Measurements from ENCODE around the gene WDR83.
A peak's percentile ranks its signal among the peaks of the same experiment; 100 is the strongest.
"Not testable (repeated sequence)": the region's sequence is repeated elsewhere in the genome, so short reads cannot be mapped to it uniquely, and the experiment has no call there.

The WDR83 gene

DNA sequence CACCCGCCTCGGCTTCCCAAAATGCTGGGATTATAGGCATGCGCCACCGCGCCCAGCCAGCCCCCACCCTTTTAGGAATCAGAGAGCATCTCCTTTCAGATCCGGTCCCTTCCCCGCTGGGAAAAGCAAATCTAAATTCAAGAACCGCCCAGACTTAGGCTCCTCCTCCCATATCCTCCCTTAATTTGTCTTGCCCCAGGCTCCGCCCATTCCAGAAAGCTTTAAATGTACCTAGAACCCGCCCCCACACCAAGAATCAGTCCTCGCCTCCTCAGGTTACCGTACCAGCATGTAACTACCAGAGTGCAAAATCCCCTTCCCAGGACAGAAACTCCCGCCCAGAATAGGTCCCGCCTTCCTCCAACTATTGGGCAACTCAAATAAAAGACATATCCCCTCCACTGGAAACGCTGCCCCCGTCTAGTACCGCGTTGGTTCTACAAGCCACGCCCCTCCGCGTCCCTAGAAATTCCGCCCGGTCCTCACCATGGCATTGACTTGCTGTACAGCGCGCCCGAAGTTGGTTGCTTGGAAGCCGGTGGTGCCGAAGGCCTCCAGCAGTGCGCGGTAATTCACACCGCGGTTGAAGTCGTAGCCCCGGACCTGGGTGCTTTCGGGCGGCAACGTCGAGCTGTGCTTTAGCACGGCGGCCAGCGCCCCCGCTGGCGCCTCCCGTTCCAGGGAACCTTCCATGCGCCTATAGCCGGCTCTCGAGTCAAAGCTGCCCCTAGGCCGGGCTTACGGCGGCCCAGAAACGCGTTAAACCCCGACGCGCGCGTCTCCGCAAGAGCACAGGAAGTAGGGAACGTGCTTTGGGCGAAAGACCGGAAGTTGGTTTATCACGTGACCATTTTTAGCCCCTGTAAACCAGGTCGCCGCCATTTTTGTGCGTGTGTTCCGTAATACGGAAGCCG is 14.7 kb downstream of the WDR83 start, which contains the start of gene DHPS:
Gene DHPS (minus strand): TSS at position 807 of the 914 bp plus-strand sequence. CDS start 114 bp downstream, at position 693.
- FAIRE-seq, result peak; percentile 94

DNA sequence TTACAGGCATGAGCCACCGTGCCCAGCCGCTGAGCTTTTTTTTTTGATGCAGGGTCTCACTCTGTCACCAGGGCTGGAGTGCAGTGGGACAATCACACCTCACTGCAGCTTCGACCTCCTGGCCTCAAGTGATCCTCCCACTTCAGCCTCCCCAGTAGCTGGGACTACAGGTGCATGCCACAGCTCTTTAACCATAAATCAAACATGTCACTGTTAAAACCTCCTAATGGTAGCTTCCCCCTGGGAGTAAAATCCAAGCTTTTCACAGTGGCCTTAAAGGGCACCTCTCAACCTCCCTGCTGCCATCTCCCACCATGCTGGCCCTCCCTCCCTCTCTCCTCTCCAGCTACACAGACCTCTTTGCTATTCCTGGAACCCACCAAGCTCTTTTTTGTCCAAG is 19.2 kb downstream of the WDR83 start:
- no peak for FAIRE-seq
- DNase-seq (ENCODE audit: insufficient read length, low spot score), result no peak

More for the DNA sequence above, 14.7 kb downstream of the WDR83 start, which contains the start of gene DHPS:
- DNase-seq (ENCODE audit: insufficient read length, low spot score), result peak; percentile 93

DNA sequence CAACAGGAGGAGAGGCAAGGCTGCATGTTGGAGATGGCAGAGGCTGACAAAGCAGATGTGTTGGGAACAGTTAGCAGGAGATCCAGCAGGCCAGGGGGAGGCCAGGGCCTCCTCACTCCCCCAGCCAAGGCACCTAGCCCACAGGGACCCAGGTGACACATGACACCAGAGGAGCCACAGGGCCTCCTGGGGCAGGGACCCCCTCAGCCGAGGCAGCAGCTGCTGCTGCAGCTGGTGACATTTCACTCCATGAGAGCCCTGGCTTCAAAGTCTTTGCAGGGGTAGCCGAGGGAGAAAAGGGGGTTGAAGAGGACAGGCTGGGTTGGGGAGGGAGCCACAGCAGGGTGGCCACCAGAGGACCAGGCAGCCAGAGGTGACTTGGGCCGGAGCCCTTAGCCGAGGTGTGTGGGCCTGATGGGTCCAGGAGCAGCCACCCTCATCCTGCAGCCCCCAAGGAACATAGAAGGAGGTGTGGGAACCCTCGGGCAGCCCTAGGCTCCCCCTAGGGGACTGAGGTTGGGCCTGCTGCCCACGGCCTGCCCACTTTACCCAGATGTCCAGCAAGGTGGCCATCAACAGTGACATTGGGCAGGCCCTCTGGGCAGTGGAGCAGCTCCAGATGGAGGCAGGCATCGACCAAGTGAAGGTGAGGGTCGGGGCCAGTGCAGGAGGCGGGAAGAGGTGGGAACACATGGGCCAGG is 21.0 kb downstream of the WDR83 start, which contains the start of gene GNG14:
Gene GNG14 (plus strand): TSS at position 503 of the 701 bp plus-strand sequence. CDS start 51 bp downstream, at position 554.
- FAIRE-seq (no peak), DNase-seq (ENCODE audit: insufficient read length, low spot score) (no peak)

DNA sequence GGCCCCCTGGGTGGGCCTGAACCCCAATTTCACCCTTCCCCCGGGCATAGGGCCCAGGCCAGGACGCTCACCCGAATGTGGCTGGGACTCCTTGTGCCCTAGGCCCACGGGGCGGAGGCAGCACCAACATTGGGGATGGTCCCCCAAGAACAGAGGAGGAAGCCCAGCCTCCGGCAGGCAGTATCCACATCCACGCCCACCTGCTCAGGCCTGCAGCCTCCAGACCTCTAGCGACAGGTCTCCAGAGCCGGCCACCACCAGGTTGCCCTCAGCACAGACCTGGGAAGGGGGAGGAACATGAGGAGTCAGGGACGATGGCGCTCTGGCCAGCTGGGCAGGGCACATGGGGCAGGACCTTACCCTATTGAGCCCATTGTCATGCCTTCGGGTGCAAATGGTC is 22.4 kb downstream of the WDR83 start:
- no peak for FAIRE-seq

DNA sequence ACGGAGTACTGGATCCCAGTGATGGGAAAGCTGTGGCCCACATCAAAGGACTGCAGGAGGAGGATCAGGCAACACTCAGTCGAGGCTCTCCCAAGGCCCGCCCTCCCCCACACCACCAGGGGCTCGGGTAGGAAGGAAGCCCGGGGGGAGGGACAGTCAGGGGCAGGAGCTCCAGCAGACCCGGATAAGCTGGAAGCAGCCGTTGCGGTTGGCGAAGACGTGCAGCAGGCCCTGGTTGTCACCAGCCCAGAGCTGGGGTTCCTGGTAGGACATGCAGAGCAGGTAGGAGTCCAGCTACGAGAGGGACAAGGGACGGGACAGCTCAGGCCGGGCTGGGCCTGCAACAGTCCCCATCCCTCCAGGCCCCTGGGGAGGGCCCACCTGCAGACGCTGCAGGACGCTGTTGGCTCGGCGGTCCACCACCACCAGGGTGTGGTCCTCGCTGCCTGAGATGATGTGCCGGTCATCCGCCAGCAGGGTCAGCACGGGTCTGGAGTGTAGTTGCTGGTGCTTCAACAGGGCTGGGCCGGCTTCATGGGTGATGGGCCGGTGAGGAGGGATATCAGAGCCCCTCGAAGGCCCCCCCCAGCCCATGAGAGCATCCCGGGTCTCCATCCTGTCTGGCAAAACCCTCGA is 23.1 kb downstream of the WDR83 start:
- DNase-seq (ENCODE audit: insufficient read length, low spot score) (no peak), FAIRE-seq (no peak)

More for the DNA sequence above, 22.4 kb downstream of the WDR83 start:
- no peak for DNase-seq (ENCODE audit: insufficient read length, low spot score)

DNA sequence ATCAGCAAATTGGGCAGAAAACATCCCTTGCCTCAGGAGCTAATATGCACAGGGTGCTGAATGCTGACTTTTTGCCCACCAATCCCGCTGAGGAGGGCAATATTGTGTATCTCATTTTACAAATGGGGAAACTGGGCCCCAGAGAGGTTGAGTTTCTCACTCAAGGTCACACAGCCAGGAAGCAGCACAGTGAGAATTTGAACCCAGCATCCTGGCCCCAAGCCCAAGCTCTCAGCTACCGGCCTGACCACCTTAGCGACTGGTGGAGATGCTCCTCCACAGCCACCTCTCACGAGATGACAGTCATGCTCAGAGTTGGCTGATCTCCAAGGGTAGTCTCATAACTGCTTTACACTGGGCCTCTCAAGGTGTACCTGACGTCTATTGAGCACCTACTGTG is 26.4 kb downstream of the WDR83 start:
- FAIRE-seq (no peak), DNase-seq (ENCODE audit: insufficient read length, low spot score) (no peak)

DNA sequence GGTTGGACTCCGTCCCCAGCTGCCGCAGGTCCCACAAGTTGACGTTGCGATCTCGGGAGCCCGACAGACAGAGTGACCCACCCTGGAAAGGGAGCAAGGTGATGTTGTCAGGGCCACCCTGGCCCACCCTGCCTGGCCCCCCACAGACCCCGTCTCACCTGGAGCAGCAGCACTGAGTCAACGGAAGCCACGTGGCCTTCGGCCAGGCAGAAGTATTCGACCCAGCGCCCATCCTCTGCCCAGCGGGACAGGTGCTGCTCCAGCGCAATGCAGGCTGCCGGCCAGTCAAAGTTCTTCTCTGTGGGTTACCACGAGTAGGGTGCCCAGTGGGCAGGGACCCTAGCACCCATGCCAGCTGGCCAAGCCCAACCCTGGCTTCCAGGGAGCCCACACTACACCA is 28.0 kb downstream of the WDR83 start:
- DNase-seq (ENCODE audit: insufficient read length, low spot score) (no peak), FAIRE-seq (no peak)

DNA sequence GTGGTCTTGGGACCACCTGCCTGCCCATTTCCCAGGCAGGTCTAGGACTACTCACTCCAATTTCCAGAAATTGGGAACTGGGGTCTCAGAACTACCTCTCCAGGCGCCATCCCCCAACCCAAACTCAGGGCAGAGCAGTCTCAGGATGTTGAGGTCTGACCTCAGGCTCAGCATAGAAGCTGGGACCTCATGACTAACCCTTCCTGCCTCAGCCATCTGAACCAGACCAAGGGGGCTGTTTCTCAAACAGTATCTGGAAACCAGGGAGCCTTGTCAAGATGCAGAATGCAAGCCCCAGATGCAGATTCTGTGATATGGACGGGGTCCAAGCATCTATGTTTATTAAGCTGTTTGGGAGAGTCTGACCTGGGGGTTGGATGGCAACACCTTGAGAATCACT is 28.5 kb downstream of the WDR83 start:
- DNase-seq (ENCODE audit: insufficient read length, low spot score) (no peak), FAIRE-seq (no peak)

DNA sequence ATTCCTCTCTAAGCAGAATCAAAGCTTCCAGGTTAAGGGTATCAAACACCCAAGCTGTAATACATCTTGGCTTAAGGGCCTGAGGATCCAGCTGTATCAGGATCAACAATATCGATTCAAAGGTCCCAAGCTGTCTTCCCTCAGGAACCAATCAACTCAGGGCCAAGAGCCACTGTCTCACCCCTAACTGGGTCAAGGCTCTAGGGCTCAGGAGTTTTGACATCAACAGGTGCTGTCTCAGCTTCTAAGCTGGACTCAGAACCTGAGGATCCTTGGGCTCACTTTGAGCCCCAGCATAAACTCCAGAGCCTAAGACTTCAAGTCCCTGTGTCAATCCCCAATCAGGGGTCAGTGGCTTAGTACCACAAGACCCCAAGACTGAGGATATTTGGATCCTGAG is 28.9 kb downstream of the WDR83 start:
- FAIRE-seq, result no peak
- DNase-seq (ENCODE audit: insufficient read length, low spot score), result no peak

DNA sequence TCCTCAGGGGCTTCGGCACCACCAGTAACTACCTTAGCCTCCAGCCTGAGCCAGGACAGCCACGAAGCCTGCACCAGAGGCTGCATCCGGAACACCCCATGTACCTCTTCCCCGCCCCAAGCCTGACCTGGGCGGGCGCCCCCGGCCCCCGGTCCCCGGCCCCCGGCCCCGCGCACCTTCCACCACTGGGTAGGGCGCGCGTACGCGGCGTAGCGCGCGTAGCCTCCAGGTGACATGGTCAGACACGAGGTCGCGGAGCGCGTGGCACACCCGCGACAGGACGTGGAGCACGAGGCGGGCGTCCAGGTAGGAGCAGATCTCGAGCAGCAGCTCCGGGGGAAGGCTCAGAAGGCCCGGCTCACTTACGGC is 29.4 kb downstream of the WDR83 start:
- DNase-seq (ENCODE audit: insufficient read length, low spot score), result peak; percentile 28

DNA sequence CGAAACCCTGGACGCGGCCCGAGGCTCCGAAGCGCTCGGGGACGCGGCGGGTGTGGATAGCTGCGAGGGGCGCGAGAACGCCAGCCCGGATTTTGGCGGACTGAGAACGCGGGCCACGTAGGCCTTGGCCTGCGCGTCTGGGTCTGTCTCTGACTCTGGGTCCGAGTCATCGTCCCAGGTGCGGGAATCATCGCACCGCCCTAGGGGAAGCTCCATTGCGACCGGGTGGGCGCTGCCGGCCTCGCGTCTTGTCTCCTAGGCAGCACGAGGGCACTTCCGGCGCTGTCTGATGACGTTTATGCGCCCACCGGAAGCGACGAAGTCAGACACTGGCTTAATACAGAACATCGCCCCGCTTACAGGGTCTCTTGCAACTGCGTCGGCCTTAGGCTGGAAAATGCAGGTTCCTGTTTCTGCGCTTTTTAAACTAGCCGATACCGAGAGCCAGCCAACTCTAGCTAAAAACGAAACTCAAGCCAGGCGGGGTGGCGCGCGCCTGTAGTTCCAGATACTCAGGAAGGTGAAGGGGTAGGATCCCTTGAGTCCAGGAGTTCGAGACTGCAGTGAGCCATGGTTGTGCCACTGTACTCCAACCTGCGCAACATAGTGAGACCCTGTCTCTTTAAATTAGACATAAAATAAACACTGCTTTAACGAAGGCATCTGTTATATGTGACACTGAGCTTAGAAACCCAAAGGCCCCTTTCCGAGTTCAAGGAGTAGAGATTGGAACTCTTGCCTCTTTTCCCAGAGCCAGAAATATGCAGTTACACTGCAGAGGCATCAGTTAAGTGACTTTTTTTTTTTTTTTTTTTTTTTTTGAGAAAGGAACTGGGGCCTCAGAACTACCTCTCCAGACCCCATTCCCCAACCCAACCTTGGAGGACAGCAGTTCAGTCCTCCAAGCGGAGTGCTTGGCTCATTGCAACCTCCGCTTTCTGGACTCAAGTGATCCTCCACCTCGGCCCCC is 30.0 kb downstream of the WDR83 start, which contains the start of gene FBXW9:
Gene FBXW9 (minus strand): TSS at position 266 of the 970 bp plus-strand sequence. CDS start 50 bp downstream, at position 216.
- FAIRE-seq (peak; percentile 94), DNase-seq (ENCODE audit: insufficient read length, low spot score) (peak; percentile 100)

More for the DNA sequence above, 29.4 kb downstream of the WDR83 start:
- no peak for FAIRE-seq

DNA sequence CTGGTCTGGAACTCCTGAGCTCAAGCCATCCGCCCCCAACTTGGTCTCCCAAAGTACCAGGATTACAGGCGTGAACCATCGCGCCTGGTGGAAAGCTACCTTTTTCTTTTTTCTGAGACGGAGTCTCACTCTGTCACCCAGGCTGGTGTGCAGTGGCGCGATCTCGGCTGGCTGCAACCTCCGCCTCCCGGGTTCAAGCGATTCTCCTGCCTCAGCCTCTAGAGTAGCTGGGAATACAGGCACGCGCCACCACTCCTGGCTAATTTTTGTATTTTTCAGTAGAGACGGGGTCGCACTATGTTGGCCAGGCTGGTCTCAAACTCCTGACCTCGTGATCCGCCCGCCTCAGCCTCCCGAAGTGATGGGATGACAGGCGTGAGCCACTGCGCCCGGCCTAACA is 30.8 kb downstream of the WDR83 start:
- DNase-seq (ENCODE audit: insufficient read length, low spot score); FAIRE-seq: not testable (repeated sequence)

DNA sequence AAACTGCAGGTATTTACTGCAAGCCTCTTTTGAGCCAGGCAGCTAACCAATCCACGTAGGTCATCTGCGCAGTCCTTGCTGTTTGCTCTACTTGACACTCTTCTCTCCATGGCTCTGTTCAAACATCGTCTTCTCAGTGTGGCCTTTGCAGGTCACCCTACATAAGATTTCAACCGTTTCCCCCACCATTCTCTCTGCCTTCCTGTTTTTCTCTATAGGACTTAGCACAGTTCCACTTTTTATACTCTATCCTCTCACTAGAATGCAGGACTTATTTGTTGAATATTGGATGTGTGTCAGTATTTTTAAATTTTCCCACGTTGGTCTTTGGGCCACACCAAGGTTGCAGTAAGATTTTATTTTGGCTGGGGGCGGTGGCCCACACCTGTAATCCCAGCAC is 31.5 kb downstream of the WDR83 start:
- FAIRE-seq, result no peak
- DNase-seq (ENCODE audit: insufficient read length, low spot score), result no peak

DNA sequence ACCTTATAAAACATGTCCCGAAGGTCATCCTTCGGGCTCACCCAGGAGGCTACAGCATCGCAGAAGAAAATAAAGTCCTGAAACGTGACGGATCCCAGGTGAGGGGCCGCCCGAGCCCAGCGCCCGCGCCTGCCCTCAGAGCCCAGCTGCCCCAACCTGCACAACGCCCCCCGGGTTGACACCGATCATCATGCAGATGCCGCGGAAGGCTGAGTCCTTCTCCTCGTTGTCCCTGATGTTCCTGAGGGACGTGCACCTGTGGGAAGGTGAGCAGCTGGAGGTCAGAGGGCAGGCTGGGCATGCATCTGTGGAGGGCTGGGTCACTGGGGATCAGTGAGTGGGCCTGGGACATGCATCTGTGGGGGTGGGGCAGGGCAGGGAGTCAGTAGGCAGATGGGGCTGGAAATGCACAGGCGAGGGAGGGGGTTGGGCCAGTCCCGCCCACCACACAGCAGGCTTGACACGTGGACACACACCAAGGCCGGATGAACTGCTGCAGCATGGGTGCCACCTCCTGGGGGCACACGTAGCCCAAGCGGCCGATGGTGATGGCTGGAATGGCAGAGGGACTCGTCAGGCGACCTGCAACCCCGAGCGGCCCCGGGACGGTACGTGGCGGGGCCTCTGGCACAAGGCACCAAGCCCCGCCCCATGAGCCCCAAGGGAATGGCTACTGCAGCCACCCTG is 35.1 kb downstream of the WDR83 start:
- FAIRE-seq (no peak), DNase-seq (ENCODE audit: insufficient read length, low spot score) (no peak)

DNA sequence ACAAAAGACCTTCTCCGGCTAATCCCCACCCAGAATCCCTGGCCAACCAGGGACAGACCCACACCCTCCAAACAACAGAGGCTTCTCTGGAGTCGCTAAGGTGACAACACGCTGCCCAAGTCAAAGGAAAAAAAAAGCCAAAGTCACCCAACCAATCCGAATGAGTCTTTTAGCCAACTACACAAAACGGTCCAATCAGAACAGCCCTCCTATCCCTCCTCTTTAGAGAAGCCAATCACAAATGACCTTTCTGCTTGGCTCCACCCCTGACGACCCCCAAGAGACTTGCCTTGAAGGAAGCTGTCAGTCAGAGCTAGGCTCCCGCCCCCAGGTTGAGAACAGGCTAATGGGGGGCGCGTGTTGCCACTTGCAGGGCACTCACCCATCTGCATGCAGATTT is 36.4 kb downstream of the WDR83 start:
- DNase-seq (ENCODE audit: insufficient read length, low spot score), result no peak
- FAIRE-seq, result no peak

DNA sequence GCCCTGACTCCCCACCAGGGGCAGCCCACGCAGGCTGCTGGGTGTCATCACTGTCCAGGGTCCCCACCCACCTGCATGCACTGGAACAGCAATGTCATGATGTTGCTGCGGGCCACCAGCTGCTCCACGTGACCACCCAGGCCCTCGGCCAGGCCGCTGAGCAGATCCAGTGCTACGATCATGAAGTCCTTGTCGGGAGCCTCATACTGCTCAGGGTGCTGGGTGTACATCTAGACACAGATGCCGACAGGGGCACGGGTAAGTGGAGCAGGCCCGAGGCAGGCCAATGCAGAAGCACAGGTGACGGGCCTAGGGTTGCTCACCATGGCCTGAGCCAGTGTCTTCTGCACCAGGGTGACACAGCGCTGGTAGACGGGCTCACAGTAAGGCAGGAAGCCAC is 38.6 kb downstream of the WDR83 start:
- DNase-seq (ENCODE audit: insufficient read length, low spot score), result no peak
- FAIRE-seq, result no peak

DNA sequence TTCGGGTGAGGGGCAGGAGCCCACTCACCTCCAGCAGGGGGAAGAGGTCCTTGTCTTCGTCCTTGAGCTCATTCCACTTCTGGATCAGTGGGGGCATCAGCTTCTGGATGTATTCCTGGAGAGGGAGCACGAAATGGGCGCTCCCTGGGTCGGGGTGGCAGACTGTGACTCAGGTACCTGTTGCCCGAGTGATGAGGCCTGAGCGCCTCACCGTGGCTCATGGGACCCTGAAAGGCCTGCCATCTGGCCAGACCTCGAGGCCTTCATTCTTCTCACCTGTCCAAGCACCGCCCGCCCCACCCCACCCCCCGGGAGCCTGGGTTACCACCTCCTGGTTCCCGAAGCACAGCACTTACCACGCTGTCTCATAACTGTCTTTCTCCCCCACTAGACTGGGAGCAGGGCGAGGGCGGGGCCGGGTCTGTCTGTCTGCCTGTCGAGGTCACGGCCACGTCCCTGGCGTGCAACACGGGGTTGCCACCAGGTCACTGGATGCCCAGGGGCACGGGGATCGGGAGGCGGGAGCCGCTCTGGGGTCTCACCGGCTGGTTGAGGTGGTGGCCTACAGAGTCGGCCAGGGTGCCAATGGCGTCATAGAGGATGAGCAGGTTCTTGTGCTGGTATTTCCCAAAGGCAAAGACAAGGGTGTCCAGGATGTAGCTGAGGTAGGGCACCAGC is 39.2 kb downstream of the WDR83 start:
- no peak for DNase-seq (ENCODE audit: insufficient read length, low spot score)
- no peak for FAIRE-seq

DNA sequence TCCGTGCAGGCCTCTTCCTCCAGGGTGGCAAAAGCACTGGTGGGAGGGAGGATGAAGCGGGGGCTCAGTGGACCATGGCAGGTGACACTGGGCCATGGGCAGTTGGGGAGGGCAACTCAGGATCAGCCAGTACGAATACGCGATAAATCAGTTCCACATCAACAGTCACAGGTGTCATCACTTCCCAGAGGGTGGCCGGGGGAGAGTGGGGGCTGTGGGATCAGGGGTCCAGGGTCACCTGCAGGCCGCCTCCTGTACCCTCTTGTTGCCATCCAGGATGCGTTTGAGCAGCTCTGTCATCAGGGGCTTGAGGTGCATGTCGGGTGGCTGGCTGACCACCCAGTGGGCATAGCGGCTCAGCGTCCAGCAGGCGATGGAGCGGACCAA is 39.7 kb downstream of the WDR83 start:
- FAIRE-seq, result no peak
- DNase-seq (ENCODE audit: insufficient read length, low spot score), result no peak

DNA sequence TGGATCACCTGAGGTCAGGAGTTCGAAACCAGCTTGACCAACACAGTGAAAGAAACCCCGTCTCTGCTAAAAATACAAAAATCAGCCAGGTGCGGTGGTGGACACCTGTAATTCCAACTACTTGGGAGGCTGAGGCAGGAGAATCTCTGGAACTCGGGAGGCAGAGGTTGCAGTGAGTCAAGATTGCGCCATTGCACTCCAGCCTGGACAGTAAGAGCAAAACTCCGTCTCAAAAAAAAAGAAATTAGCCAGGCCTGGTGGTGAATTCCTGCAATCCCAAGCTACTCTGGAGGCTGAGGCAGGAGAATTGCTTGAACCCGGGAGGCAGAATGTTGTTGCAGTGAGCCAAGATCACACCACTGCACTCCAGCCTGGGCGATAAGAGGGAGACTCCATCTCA is 42.0 kb downstream of the WDR83 start:
- no peak for DNase-seq (ENCODE audit: insufficient read length, low spot score)
- FAIRE-seq, result no peak

Measured in GM19239 (cell line).